Stimulated activated CD8-positive, alpha-beta memory T cell treated with anti-CD3 and anti-CD28 coated beads, Interleukin-12 subunit alpha, Interleukin-12 subunit beta, amount 100 ng/mL, for 4 hours (primary cell): Measurements from ENCODE around the gene PFDN5.
A peak's percentile ranks its signal among the peaks of the same experiment; 100 is the strongest.

Source experiments
- DNase-seq: peaks from one replicate; pipeline ENCODE4 v3.0.0-alpha.2; 2020; ENCODE audit warnings: low read depth

The PFDN5 gene

GRCh38 chr12:53295070-53295890 lies at the start of gene PFDN5:
Gene PFDN5 (plus strand): TSS chr12:53295542. CDS start chr12:53295568, 26 bp downstream.
- DNase-seq: peak; percentile 74

DNA sequence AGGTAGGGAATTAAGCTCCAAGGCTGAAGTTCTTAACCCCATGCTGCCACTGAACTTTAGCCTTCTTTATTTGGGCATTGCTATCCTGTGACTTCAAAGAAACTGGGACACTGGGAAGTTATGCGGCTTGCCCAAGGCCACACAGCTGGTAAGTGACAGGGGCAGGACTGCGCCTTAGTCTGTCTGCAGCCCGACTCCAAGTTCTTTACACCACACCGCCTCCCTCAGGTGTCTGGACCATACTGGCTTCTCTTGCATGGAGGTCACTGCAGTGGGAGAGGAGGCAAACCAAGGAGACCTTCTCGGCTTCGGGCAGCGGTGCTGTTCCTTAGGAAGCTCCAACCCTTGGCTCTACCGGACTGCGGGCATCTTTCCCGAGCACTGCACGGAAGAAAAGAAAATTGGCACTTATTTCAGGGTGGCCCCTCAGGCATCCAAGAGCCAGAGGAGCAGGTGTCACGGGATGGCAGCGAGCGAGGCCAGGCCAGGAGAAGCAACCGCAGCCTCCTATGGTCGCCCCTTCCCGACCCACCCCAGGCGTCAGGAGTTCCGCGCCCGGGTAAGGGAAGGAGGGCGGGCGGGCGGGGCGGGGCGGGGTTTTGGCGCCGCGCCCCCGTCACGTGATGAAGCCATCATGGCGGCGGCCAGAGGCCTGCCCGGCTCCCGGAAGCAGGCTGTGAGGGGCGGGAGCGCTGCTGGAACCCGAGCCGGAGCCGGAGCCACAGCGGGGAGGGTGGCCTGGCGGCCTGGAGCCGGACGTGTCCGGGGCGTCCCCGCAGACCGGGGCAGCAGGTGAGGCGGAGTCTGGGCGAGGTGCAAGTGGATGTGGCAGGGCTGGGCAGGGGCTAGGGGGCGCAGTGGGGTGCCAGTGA lies 43.6 kb upstream of the PFDN5 start:
- peak; percentile 55 for DNase-seq

GRCh38 chr12:53252349-53252916 lies 42.9 kb upstream of the PFDN5 start:
- DNase-seq: no peak

GRCh38 chr12:53253298-53253697 lies 42.0 kb upstream of the PFDN5 start:
- no peak for DNase-seq

DNA sequence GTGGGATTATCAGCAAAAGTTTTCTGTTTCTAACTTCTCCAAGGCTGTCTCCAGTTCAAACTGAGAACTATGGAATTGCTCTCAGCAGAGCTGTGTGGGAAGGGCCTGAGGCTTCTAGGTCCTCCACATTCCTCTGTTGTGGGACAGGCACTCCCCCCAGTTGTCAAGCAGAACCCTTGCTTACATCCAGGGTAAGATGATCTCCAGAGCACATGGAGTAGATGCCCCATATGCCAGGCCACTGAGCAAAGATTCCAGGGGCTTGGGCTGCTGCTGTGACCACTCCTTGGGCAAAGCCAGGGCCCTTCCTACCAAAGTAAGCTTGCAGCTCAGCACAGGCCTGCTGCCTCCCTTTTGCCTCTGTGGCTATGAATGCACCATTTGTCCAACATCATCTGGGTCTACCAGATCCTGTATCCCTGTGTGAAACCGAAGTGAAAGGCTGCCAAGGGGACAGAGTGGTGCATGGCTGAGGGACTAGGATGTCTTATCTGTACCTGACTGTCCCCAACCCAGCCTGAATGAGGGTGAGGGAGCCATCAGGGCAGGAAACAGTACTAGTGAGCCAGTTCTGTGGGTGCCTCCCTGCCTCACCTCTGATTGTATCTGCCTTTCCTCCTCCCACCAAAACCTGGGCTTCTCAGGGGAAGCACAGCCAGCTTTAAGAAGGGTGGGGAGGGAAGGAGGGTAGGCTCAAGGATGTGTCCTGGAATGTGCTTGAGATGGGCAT lies 40.4 kb upstream of the PFDN5 start:
- DNase-seq: no peak

DNA sequence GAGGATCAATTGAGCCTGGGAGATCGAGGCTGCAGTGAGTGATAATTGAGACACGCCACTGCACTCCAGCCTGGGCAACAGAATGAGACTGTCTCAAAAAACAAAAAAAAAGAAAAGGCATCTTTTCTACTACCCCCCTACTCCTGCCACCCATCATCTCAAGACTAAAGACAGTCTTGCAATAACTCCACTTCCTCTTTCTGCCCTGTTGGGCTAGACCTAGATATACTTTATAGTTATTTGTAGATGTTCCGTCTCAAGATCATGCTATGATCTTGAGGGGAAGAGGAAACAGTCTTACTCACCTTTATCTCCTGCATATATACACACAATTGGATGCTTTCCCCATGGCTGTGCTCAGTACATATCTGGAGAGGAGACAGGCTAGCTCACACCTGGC lies 39.3 kb upstream of the PFDN5 start:
- DNase-seq: no peak

DNA sequence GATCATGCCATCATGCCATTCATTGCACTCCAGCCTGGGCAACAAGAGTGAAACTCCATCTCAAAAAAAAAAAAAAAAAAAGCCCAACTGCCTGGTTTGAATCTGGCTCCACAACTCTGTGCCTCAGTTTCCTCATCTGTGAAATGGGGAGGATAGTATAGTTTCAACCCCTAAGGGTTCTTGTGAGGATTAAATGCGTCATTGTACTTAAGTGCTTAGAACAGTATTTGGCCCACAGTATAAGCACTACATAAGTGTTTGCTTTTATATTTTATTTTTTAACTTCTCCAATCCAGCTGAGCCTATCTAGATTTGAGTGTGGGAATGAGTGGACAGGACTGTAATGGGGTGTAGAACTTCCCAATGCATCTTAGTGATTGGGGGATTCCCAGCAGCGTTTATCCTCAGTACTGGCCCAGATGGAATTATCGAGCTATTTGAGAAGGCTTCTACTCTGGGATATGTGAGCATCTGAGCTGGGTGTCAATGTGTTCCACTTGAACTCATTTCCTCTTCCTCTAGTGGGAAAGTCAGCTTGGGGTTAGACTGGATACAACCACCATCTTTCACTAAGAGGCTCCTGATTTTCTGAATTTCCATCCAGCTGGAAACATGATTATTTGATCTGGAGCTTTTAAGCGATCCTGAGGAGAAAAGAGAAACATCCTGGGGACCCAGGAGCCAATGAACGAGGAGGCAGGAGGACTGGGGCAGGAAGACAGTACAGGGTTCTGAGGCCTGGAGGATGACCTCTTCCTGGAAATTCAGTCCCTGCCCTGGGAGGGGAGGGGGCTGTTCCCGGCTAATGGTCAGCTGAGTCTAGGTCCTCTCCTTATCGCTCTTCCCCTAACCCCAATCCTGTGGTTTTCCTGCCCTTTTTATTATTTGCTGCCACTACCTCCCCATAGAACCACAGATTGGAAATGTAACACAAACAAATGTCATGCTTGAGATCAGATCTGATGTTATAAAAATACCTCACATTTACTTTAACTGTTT lies 36.5 kb upstream of the PFDN5 start:
- DNase-seq: no peak

- no peak for DNase-seq
These were observed 35.5 kb upstream of the PFDN5 start for GRCh38 chr12:53259891-53260290.

- DNase-seq: no peak
These were observed 29.6 kb upstream of the PFDN5 start for GRCh38 chr12:53265783-53266182.

DNA sequence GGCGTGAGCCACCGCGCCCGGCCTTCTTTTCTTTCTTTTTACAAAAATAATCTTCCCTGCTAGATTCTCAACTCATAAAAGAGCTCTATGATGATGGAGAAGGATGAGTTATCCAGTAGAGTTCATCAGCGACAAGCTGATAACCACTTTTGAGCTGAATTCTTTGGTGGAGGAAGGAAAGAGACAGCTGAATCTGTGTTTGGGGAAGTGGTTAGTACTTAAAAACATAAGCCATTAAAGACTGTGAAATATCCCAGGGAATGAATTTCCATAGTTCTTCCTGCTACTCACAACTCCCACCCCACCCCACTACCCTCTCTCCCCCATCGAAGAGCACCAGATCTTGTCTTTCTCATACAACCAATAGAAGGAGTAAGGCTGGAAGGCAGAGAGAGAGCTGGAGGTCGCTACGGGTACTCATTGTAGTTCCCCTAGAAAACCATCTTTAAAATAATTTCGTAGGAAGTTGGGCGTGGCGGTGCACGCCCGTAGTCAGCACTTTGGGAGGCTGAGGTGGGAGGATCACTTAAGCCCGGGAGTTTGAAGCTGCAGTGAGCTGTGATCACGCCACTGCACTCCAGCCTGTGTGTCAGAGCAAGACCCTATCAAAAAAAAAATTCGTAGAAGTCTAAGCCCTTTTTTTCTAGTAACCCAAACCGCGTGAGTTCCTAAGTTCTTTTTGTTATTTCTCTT lies 27.9 kb upstream of the PFDN5 start:
- DNase-seq: no peak

GRCh38 chr12:53267999-53268629 lies 27.2 kb upstream of the PFDN5 start, which contains the start of gene ESPL1:
Gene ESPL1 (plus strand): TSS chr12:53268299. CDS start chr12:53268767, 468 bp downstream.
- peak; percentile 75 for DNase-seq

DNA sequence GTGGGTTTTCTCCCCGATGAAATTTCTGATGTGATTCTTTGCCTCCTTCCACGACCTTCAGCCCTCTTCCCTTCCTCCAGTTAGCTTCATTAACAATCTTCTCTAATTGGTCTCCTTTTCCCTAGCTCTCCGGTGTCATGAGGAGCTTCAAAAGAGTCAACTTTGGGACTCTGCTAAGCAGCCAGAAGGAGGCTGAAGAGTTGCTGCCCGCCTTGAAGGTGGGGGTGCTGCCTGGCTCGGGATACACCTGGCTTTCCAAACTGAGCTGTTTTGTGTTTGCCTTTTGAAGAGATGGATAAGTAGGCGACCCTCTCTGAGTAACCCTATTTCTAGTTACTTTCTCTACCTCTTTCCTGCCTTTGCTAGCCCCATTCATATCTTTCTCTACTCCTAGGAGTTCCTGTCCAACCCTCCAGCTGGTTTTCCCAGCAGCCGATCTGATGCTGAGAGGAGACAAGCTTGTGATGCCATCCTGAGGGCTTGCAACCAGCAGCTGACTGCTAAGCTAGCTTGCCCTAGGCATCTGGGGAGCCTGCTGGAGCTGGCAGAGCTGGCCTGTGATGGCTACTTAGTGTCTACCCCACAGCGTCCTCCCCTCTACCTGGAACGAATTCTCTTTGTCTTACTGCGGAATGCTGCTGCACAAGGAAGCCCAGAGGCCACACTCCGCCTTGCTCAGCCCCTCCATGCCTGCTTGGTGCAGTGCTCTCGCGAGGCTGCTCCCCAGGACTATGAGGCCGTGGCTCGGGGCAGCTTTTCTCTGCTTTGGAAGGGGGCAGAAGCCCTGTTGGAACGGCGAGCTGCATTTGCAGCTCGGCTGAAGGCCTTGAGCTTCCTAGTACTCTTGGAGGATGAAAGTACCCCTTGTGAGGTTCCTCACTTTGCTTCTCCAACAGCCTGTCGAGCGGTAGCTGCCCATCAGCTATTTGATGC lies 26.4 kb upstream of the PFDN5 start:
- no peak for DNase-seq

- DNase-seq: no peak
These were observed 20.9 kb upstream of the PFDN5 start for GRCh38 chr12:53274445-53274844.

DNA sequence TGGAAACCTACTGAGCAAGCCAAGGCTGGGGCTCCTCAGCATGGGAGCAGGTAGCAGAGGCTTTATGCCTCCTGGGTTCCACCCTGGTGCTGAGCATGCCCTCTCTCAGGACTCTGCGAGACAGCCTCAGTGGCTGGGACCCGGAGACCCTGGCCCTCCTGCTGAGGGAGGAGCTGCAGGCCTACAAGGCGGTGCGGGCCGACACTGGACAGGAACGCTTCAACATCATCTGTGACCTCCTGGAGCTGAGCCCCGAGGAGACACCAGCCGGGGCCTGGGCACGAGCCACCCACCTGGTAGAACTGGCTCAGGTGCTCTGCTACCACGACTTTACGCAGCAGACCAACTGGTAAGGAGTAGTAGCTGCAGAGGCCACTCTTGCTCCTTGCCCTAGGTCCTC lies 18.8 kb upstream of the PFDN5 start:
- DNase-seq: no peak

GRCh38 chr12:53277981-53278380 lies 17.4 kb upstream of the PFDN5 start:
- DNase-seq: no peak

GRCh38 chr12:53279283-53279869 lies 16.0 kb upstream of the PFDN5 start:
- DNase-seq: no peak

DNA sequence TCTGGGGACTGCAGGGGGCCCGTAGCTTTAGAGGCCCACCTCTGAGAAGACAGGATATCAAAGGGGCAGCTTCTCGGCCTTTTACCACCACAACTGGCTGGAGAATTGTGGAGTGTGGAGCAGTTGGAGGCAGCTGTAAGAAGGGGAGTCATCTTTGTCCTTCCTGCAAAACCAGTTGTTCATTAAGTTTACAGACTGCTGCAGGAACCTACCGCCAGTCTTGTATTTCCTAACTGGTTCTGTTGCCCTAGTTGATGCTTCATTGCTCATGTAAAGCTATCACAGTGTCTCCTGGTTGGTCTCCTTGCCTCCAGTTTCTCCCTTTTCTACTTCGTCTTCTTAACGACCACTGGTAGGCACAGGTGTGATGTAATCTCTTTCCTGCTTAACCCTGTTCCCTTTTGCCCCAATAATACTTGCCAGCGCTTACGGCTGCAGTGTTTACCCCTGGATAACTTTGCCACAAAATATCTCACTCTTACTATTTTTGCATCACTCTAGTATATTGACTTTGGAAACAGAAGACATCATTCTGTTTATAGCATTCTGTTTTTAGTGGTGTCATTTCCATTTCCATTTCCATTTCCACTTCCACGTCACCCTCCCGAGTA lies 15.3 kb upstream of the PFDN5 start:
- no peak for DNase-seq

DNA sequence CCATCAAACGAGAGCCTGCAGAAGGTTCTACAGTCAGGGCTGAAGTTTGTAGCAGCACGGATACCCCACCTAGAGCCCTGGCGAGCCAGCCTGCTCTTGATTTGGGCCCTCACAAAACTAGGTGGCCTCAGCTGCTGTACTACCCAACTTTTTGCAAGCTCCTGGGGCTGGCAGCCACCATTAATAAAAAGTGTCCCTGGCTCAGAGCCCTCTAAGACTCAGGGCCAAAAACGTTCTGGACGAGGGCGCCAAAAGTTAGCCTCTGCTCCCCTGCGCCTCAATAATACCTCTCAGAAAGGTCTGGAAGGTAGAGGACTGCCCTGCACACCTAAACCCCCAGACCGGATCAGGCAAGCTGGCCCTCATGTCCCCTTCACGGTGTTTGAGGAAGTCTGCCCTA lies 8.9 kb upstream of the PFDN5 start:
- no peak for DNase-seq
